ENCODE data around the gene PRXL2B.
"Not testable (repeated sequence)": the region's sequence is repeated elsewhere in the genome, so short reads cannot be mapped to it uniquely, and the experiment has no call there.

PRXL2B gene, protein sequence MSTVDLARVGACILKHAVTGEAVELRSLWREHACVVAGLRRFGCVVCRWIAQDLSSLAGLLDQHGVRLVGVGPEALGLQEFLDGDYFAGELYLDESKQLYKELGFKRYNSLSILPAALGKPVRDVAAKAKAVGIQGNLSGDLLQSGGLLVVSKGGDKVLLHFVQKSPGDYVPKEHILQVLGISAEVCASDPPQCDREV

DNA sequence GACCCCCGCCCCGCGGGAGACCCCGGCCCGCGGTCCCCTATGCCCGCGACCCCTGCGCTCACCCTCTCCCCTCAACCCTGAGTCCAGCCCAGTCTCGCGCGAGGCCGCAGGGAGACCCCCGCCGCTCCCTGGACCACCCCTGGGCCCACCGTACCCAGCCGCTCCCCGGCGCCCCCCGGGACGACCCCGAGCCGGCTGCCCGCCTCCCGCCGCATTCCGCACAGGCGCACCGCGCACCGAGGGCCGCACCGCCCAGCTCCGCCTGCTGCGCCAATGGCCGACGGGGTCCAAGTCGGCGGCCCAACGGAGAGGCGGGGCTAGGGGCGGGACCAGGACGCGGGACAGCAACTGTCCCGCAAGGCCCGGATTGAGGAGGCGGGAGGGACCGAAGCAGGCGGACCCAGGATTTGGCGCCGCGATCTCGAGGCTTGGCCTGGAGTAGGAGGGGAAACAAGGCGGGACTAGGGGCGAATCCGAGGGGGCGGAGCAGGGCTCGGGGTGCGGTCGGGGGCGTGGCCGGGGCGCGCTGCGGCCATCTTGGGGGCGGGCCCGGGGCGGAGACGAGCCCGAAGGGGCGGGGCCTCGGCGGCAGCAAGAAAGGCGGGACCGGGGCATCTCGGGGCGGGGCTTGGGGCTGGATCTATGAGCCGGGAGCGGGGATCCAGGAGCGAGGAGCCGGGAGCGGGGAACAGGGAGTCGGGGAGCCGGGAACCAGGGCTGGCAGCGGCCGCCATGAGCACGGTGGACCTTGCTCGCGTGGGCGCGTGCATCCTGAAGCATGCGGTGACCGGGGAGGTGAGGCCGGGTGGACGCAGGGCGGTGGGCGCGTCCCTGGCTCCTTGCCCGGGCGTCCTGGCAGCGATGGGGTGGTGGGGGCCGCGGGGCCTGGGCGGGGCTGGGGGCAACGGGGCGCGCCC, at the start of gene PRXL2B:
Gene PRXL2B (plus strand): TSS at position 624 of the 917 bp plus-strand sequence. CDS start 109 bp downstream, at position 733.
- DNase-seq (ENCODE audit: low read depth in 2 of 2): peak; percentile 98 to 99

DNA sequence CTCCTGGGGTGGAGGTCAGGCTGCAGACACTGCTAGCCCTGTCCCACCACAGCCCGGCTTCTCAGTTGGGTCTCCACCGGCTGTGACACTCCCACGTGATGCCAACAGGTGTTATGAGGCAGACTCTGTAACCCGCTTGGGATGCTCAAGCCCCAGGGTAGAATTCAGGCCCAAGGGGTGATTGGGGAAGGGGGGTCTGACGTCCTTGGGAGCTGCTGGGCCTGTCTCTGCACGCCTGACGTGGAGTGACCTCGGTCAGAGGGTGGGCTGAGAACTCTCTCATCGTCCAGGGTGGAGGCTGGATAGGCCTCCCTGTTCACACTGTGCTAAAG, 48.8 kb upstream of the PRXL2B start:
- DNase-seq (ENCODE audit: low read depth in 2 of 2): no peak

DNA sequence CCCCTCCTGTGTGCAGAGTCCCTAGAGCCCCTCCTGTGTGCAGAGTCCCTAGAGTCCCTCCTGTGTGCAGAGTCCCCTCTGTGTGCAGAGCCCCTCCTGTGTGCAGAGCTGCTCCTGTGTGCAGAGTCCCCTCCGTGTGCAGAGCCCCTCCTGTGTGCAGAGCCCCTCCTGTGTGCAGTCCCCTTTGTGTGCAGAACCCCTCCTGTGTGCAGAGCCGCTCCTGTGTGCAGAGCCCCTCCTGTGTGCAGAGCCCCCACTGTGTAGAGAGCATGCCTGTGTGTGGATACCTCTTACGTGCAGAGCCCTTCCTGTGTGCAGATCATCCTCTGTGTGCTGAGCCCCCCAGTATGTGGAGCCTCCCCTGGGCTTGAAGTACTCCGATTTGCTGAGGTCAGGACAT, 48.2 kb upstream of the PRXL2B start:
- no peak for DNase-seq (ENCODE audit: low read depth in 2 of 2)

DNA sequence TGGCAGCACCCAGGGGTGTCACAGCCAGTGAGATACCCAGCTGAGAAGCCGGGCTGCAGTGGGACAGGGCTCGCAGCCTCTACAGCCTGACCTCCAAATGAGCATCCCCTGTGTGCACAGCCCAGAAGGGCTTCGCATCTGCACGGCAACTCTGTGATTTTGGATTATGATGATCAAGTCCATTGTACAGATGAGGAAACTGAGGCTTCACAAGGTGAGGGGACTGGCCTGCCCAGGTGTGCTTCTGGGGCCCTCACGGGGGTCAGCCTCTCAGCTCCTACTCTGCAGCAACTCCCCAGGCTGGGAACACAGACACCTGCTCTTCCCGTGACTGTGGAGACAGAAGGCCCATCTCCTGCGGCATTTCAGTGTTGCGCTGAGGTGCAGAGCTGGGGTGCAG, 47.7 kb upstream of the PRXL2B start:
- no peak for DNase-seq (ENCODE audit: low read depth in 2 of 2)

DNA sequence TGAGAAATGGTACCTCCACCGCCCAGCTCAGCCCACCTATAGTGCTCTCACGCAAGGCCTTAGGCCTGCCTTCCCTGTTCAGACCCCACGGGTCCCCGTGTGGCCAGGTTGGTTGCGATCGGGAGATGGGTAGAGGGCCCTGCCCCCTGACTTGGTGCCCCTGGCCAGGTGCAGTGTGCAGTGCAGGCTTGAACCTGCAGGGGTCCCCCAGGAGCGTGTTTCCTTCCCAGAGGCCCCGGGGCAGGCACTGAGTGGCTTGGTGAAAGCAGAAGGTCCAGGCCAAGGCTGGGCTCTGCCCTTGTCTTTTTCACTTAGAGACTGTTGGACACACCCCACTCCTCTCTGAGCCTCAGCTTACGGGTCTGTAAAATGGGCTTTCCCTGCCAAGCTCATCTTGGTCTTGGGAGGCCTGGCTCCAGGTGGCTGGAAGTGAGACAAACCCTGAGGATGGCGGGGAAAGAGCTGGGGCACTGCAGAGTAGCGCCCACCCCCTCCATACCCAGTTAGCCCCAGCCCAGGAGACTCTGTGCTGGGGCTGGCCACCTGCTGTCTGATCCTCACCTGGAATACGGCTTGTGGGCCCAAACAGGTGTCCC, 47.2 kb upstream of the PRXL2B start:
- DNase-seq (ENCODE audit: low read depth in 2 of 2): no peak

DNA sequence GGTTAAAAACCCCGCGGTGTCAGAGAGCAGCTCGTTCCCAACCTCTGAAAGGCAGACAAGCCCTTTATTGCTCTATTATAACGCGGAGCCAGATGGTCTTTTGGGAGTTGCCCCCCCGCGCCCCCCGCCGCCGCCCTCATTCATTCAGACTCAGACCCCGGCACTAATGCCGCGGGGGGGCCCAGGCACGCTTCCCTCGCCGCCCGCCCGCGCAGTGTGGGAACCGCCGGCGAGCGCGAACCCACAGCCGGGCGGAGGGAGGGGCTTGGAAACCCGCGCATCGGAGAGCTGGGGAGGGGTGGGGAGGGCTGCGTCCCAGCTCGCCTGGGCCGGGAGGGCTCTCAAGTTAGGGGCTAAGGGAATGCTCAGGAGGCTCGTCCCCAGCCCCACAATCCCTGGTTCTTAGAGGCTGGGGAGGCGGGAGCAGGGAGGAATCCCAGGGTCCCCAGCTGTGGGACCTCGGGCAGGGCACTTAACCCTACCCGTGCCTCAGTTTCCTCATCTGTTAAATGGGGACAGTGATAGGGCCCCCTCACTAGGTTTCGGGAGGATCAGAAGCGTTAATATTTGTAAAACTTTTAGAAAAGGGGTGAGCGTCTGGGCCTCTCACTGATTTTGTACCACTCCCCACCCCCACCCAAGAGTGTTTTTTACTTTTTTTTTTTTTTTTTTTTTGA, 45.6 kb upstream of the PRXL2B start:
- no peak for DNase-seq (ENCODE audit: low read depth in 2 of 2)

DNA sequence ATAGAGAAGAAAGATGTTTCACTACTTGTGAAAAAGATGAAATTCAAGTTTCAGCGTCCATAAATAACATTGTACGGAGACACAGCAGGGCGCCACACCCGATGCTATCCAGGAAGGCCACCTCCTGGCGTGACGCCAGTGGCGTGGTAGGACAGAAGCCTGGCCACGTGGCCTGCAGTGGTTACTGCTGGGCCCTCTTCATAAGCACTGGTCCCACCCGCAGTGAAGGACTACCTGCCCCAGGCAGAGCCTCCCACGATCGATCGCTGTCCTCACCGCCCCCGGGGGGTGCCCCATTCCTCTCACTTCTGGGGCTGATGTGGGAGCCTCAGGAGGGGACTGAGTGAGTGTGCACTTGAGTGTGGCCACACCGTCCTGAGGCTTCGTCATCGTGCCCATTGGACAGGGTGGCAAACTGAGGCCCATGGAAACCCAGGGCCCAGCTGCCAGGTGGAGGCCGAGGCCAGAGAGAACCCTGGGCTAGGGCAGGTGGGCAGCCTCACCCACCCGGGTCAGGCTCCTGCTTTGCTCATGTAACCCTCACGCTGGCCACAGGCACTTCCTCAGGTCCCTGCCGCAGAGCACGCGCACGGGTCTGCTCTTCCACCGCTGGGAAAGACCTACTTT, 44.8 kb upstream of the PRXL2B start:
- DNase-seq (ENCODE audit: low read depth in 2 of 2): no peak

DNA sequence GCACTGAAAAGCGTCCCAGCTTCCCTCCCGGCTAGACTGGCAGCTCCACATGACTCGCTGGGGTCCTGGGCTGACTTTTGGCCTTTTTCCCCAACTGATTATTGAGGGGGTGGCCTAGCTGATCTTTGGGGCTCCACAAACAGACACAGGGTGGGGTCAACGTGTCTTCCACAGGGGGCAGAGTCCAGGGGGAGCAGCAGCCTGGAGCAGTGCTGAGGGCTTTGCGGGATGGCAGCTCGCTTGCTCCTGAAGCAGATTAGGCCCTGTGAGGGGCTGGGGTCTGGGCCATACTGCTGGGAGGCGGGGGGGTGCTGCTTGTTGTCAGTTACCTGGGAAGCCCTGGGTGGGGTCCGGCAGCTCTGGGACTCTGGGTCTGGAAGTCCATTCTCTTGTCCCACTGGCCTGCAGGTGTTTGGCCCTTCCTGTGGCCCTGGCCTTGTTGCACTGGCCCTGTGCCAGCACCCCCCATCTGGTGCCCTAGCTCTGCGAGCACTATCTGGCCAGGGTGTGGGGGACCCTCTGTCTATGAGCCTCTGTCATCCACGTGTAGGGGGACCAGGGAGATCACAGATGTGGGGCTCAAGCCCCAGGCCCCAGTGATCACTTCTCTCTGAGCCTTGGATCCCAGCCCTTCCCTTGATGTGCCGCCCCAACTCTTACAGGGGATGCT, 44.2 kb upstream of the PRXL2B start:
- DNase-seq (ENCODE audit: low read depth in 2 of 2): no peak

DNA sequence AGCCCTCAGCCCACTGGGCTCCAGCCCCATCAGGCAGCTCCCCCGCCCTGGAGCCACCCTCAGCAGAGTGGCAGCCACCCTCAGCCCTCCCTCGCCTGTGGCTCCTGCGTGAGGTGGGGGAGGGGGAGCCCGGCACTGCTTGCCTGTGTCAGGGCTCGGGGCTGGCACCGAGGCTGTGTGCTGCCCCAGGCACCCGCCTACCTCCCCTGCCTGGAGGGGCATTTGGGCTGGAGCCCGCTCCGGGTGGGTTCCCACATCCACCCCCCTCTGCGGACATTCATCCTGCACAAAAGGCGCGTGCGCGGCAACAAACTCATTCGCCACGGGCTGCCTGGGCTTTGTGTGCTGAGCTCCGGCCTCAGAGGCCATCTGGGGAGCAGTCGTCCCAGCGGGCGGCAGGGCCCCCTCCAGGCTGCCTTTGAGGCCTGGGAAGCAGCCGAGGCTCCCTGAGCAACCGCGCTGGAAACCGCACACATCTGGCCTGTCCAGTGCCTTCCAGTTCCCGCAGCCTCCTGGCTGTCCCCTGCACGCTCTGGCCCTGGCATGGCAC, 43.0 kb upstream of the PRXL2B start:
- no peak for DNase-seq (ENCODE audit: low read depth in 2 of 2)

DNA sequence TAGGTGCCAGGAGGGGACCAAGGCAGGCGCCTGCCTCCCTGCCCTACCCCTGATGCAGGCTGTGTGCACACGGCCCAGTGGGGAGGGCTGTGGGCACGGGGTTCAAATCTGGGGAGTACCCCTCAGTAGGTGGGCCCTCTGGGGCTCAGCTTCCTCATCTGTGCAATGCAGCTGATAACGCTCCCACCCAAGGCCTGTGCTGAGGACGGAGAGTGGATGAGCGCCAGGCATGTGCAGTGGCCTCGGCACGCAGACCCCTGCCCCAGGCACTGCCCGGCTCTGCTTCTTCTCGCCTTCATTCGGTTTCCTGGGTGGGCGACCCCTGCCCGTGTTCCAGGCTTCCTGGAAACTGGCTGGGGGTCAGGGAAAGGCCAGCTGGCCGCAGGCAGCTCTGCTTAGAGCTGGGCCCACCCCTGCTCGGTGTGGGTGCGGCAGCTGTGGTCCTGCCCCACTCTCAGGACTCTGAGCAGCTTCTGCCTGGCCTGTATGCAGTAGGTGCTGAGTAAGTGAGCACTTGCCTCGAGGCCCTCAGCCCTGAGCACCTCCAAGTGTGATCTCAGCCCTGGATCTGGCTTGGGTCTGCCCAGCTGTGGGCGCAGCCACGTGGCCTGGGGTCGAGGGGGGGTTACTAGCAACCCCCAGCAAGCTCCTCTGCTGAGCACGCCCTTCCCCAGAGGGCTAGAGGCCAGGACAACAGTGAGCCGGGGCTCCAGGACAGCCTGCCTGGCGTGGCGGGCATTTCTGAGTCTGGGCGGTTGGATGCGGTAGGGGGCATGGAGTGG, 42.3 kb upstream of the PRXL2B start:
- DNase-seq (ENCODE audit: low read depth in 2 of 2): no peak

DNA sequence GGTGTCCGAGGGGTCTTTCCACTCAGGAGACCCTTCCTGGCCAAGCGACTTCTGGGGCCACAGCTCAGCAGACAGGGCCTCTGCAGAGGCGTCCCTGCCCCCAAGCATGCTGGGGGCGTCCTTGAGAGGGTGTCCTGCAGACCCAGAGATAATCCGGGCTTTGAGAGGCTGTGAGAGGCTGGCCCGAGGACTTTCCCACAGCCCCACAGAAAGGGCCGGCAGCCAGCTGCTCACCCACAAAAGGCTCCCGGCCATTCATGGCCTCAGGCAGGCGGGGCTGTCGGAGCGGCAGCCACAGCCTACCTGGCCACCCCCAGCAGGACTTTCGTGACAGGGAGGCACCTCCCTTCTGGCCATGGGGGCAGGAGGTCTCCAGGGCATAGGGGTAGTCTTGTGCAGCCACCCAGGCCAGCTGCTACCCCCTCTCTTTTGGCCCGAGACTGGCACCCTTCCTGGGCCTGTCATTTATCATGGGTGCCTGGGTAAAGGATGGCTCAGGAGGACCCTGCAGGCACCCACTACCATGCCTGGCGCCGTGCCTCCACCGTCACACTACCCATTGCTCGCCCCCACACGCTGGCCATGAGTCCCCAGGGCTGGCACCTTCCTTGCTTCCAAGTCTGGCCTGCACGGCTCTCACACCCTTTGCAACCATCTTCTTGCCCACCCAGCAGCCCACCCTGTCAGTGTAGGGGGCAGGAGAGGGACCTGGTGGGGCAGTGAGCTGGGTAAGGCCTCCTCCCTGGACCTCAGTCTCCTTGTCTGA, 41.5 kb upstream of the PRXL2B start:
- no peak for DNase-seq (ENCODE audit: low read depth in 2 of 2)

DNA sequence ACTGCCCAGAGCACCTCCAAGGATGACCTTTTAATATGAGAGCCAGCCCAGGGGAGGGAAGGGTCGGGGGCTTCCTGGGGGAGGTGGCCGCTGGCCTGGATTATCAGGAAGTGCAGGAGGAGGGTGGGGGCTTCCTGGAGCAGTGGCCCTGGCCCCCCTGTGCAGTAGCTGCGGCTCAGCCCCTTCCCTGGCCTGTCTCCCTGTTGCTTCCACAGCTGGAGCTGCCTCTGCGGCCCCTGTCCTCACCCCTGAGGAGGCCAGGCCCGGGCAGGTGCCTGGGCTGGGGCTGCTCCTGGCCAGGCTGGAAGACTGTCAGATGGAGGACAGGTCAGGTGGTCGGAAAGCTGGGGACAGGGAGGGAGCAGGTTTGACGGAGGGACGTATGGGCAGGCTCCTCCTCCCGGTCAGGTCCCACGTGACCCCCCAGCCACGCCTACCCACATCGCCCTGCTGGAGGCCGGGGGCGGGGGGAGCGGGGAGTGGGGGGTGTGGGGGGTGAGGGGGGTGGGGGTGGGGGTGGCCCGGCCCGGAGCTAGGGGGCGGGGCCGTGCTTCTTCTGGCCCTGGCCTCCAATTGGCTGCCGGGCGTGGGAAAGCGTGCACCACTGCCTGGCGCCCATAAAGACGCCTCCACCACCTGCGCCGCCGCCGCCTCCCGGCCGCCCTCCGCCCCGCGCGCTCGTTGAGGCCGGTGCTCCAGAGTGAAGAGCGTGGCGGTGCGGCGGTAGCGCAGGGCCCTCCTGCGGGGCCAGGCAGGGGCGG, 40.6 kb upstream of the PRXL2B start:
- DNase-seq (ENCODE audit: low read depth in 2 of 2): peak; percentile 79 to 82

DNA sequence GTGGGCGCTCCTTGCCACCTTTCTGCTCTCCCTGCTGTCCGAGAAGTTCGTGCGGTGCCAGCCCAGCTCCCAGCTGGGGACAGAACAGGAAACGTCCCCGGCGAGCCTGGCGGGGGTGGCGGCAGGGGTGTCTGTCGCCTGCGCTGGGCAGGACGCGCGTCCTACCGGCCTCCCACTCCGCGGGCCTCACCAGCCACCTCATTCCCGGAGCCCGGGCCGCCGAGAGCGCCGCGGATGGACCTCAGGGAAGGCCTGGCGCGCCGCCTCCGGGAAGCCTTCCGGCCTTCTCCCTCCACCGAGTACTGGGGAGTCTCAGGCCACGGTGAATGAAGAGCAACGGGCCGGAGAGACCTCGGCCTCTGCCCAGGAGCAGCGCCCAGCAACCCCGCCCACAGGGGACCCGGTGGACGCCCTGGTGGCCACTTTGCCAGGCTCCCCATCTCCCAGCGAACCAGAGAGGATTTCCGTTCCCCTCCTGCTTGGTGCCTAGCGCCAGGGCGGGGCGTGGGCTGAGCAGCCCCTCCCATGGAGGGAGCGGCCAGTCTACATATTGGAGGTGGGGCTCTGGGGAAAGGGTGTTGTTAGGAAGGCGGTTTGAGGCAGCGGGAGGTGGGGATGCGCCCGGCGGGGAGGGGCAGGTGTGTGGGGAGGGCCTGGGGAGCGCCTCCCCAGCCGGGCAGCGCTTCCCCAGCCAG, 39.9 kb upstream of the PRXL2B start:
- peak; percentile 55 to 71 for DNase-seq (ENCODE audit: low read depth in 2 of 2)

DNA sequence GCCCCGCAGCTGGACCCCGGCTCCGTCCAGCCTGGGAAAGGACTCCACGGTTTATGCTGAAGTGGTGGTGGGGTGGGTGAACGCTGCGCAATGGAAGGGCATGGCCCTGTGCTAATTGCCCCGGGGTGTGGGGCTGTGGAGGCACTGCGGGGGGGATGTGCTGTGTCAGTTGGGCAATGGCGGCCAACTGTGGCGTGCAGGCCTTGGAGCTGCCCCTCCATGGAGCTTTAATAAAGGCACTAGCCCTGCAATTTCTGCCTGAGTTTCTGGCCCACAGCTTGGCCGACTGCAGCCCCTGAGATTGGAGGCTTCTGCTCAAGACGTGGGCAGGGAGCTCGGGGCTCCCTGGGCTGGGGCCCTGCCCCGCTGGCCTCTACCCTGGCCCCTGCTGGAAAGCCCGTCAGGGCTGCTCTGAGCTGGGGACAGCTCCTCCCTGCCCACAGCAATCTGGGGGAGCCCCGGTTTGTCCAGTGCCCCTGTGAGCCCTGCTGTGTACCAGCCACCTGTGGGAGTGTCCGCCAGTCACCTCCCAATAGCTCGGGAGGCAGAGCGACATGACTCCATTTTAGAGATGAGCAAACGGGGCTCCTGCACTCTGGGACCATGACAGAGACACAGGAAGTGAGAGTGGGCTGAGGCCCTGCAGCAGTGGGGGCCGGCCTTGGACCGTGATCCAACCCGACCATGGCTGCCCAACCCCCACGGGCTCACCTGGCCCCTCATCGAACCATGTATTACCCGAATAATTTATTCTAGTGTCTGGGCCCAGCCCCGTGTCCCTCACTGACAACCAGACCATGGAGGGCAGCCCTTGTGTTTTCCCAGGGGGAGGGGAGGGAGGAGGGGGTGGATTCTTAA, 39.1 kb upstream of the PRXL2B start:
- peak in 1 of 2 donors; percentile 40 for DNase-seq (ENCODE audit: low read depth in 2 of 2)

DNA sequence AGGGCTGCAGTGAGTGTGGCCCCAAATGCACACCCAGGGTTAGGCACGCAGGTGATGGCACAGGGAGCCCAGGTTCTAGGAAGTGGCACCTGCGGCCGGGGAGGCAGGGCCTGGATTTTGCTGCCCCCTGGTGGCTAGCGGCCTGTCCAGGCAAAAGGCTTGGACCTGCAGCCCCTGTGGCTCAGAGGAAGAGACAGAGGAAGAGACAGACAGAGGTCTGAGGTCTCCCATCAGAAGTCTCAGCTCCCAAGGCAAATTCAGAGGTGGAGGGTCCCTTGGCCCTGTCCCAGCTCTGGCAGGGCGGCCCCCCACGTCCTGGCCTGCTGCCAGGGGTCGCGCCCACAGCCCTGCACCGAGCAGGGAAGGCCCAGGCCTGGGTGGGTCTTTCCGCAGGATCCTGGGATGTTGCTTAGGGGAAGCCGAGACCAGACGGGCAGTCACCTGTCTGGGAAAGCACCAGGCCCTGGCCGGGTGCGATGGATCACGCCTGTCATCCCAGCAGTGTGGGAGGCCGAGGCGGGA, 38.4 kb upstream of the PRXL2B start:
- peak; percentile 80 for DNase-seq (ENCODE audit: low read depth in 2 of 2)

DNA sequence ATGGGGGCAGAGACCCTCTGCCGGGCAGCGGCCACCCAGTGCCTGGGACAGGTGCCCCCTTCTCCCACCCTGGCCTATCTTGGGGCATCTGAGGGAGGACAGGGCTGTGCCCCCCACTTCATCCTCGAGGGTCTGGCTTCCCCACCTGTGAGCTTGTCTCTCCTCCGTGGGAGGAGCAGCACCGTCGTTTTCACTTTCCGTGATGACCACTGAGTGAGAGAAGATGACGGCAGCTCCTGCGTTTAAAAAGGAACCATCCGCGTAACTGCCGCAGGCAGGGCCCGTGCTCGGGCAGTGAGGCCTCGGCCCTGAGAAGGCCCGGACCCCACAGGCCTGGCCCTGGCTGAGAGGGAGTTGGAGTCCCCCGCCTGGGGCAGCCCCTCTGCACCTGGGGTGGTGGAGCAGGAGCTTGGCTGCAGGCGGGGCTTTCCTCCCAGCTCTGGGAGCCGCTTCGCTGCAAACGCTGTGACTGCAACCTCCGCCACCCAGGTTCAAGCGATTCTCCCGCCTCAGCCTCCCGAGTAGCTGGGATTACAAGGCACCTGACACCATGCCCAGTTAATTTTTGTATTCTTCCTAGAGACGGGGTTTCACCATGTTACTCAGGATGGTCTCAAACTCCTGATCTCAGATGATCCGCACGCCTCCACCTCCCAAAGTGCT, 37.1 kb upstream of the PRXL2B start:
- not testable (repeated sequence) for DNase-seq (ENCODE audit: low read depth in 2 of 2)
